GM12801 (cell line): ENCODE data around the gene KRTAP10-1.

Experiments
- CTCF ChIP-seq: IDR thresholded peaks from one replicate; pipeline ENCODE4 v1.5.1; 2011; ENCODE audit warnings: control low read depth; ENCODE audit not compliant: insufficient read length; ENCODE audit errors: extremely low read depth

KRTAP10-1 gene

GRCh38 chr21:44496564-44497550, 43.1 kb downstream of the KRTAP10-1 start:
- TF ChIP-seq CTCF = no peak

GRCh38 chr21:44495611-44496563, 44.1 kb downstream of the KRTAP10-1 start:
- TF ChIP-seq CTCF = no peak

GRCh38 chr21:44494956-44495355, 45.0 kb downstream of the KRTAP10-1 start:
- TF ChIP-seq CTCF = no peak

- no peak for TF ChIP-seq CTCF
Measured at GRCh38 chr21:44494418-44494817, 45.6 kb downstream of the KRTAP10-1 start.

GRCh38 chr21:44492567-44493385, 47.2 kb downstream of the KRTAP10-1 start:
- no peak for TF ChIP-seq CTCF

- no peak for TF ChIP-seq CTCF
Measured at GRCh38 chr21:44490816-44491215, 49.2 kb downstream of the KRTAP10-1 start.
